A549 (cell line): ENCODE results near the gene TMEM135.

Experiments
- CHD2 ChIP-seq: fragments of 150-350 bp; IDR thresholded peaks from 2 replicates; pipeline ENCODE4 v1.6.1; 2014; ENCODE audit warnings: low read length; ENCODE audit not compliant: partially characterized antibody
- CHD4 ChIP-seq: fragments of 200-600 bp; sonication (generic); IDR thresholded peaks from 2 replicates; pipeline ENCODE4 v1.6.1; 2016; ENCODE audit warnings: antibody characterized with exemption, mild to moderate bottlenecking, borderline replicate concordance
- KDM5A ChIP-seq: fragments of 200-600 bp; sonication (generic); IDR thresholded peaks from 2 replicates; pipeline ENCODE4 v1.6.1; 2016; ENCODE audit warnings: antibody characterized with exemption, mild to moderate bottlenecking
- MYC ChIP-seq: IDR thresholded peaks from 2 replicates; pipeline ENCODE4 v1.6.1; 2012; ENCODE audit warnings: mild to moderate bottlenecking, inconsistent platforms, low read length, improper control_type of control experiment, borderline replicate concordance
- POLR2A ChIP-seq: IDR thresholded peaks from 2 replicates; pipeline ENCODE4 v1.6.1; 2012; ENCODE audit warnings: mild to moderate bottlenecking, low read length
- ZFP36 ChIP-seq: fragments of 450-650 bp; IDR thresholded peaks from 2 replicates; pipeline ENCODE4 v1.6.1; 2014; ENCODE audit warnings: borderline replicate concordance; ENCODE audit not compliant: partially characterized antibody
- TF ChIP-seq, protein P1 (sequence below): fragments of >200 bp; sonication (Bioruptor Twin); formaldehyde crosslinking; IDR thresholded peaks from 3 replicates; pipeline ENCODE4 v1.5.1; 2016

DNA sequence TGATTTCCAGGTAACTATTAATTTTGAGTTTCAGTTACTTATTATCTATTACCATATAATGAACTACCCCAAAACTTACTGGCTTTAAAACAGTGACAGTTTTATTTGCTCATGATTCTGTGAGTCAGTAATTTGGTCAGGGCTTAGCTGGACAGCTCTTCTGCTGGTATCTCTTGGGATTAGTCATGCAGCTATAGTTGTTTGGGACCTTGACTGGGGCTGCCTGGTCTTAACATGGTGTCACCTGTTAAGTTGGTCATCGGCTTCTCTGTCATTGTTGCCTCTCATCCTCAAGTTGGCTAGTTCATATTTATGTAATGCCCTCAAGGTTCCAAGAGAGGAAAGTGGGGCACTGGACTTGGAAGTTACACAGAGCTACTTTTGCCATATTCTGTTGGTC lies 177.5 kb downstream of the TMEM135 start:
- TF ChIP-seq POLR2A = no peak
- no peak for TF ChIP-seq CHD4
- no peak for TF ChIP-seq ZFP36
- TF ChIP-seq CHD2 = no peak
- TF ChIP-seq, protein P1, sequence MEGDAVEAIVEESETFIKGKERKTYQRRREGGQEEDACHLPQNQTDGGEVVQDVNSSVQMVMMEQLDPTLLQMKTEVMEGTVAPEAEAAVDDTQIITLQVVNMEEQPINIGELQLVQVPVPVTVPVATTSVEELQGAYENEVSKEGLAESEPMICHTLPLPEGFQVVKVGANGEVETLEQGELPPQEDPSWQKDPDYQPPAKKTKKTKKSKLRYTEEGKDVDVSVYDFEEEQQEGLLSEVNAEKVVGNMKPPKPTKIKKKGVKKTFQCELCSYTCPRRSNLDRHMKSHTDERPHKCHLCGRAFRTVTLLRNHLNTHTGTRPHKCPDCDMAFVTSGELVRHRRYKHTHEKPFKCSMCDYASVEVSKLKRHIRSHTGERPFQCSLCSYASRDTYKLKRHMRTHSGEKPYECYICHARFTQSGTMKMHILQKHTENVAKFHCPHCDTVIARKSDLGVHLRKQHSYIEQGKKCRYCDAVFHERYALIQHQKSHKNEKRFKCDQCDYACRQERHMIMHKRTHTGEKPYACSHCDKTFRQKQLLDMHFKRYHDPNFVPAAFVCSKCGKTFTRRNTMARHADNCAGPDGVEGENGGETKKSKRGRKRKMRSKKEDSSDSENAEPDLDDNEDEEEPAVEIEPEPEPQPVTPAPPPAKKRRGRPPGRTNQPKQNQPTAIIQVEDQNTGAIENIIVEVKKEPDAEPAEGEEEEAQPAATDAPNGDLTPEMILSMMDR = no peak
- TF ChIP-seq MYC = no peak
- TF ChIP-seq KDM5A = no peak
